NCI-H1105 treated with DMSO at 0.1 percent for 48 hours (cell line): ENCODE results near the gene FLVCR1.
"Not testable (repeated sequence)": the region's sequence is repeated elsewhere in the genome, so short reads cannot be mapped to it uniquely, and the experiment has no call there.

ENCODE experiments used
- DNase-seq: peaks from one replicate; lab custom pipeline; 2025; lab: John Stamatoyannopoulos, UW

The FLVCR1 gene

GRCh38 chr1:212860713-212861581, 2.9 kb downstream of the FLVCR1 start:
- DNase-seq, result no peak

GRCh38 chr1:212862111-212862690, 4.1 kb downstream of the FLVCR1 start:
- no peak for DNase-seq

- not testable (repeated sequence) for DNase-seq
These were observed 5.3 kb downstream of the FLVCR1 start for GRCh38 chr1:212863345-212863744.

- no peak for DNase-seq
These were observed 6.1 kb downstream of the FLVCR1 start for GRCh38 chr1:212864201-212864600.

GRCh38 chr1:212867192-212867591, 9.1 kb downstream of the FLVCR1 start:
- no peak for DNase-seq

GRCh38 chr1:212871976-212872375, 13.9 kb downstream of the FLVCR1 start:
- DNase-seq, result no peak

- no peak for DNase-seq
These were observed 15.4 kb downstream of the FLVCR1 start for GRCh38 chr1:212873518-212873917.

- no peak for DNase-seq
These were observed 20.3 kb downstream of the FLVCR1 start for GRCh38 chr1:212878418-212878817.

GRCh38 chr1:212879947-212880690, 22.0 kb downstream of the FLVCR1 start:
- no peak for DNase-seq

- no peak for DNase-seq
These were observed 26.5 kb downstream of the FLVCR1 start for GRCh38 chr1:212884592-212884991.

- DNase-seq, result no peak
These were observed 34.0 kb downstream of the FLVCR1 start for GRCh38 chr1:212892108-212892507.

- no peak for DNase-seq
These were observed 41.8 kb downstream of the FLVCR1 start for GRCh38 chr1:212899845-212900244.

- DNase-seq, result no peak
These were observed 43.2 kb downstream of the FLVCR1 start for GRCh38 chr1:212901290-212901689.

GRCh38 chr1:212902054-212902453, 44.0 kb downstream of the FLVCR1 start:
- DNase-seq, result no peak

- DNase-seq, result no peak
These were observed 45.6 kb downstream of the FLVCR1 start for GRCh38 chr1:212903664-212904063.

GRCh38 chr1:212908071-212908470, 50.0 kb downstream of the FLVCR1 start:
- not testable (repeated sequence) for DNase-seq

GRCh38 chr1:212908971-212909370, 50.9 kb downstream of the FLVCR1 start:
- no peak for DNase-seq

GRCh38 chr1:212909652-212910063, 51.6 kb downstream of the FLVCR1 start:
- DNase-seq, result no peak

- not testable (repeated sequence) for DNase-seq
These were observed 52.1 kb downstream of the FLVCR1 start for GRCh38 chr1:212910213-212910612.

GRCh38 chr1:212913638-212914037, 55.6 kb downstream of the FLVCR1 start:
- DNase-seq, result not testable (repeated sequence)

- DNase-seq, result not testable (repeated sequence)
These were observed 56.0 kb downstream of the FLVCR1 start for GRCh38 chr1:212914110-212914509.

- DNase-seq, result no peak
These were observed 56.7 kb downstream of the FLVCR1 start for GRCh38 chr1:212914789-212915188.
